Adipose tissue (tissue), 3 donors: Measurements from ENCODE around the gene GPR27. TPM values are rescaled to one million over a fixed set of nuclear protein-coding genes. Genes with fewer than 3 reads are reported as not detected.

Source experiments
- H3K27ac ChIP-seq: one replicate; pipeline ENCODE4 v1.5.1; 2013; ENCODE audit warnings: low read depth, low read length
- WGBS, 3 donors: extraction: QIAGEN DNeasy Blood & Tissue Kit; methylation state at CpG; one replicate each; pipeline ENCODE4 v1.1.7; 2013; 5-methylcytosine and 5-hydroxymethylcytosine counted together
- polyA plus RNA-seq, 3 donors: library from polyadenylated mRNA; stranded (reverse); fragments of 200-250 nt; gene quantifications; one replicate each; pipeline ENCODE4 v1.2.3, GENCODE V29; 2013
- donor health status: healthy with polysubstance abuse.
- donor health status: Bipolar disorder and iron deficiency.
- donor health status: healthy.

GPR27 gene
- polyA plus RNA-seq, 3 donors, result 0.95 to 3.9 (median 3.5) TPM

DNA sequence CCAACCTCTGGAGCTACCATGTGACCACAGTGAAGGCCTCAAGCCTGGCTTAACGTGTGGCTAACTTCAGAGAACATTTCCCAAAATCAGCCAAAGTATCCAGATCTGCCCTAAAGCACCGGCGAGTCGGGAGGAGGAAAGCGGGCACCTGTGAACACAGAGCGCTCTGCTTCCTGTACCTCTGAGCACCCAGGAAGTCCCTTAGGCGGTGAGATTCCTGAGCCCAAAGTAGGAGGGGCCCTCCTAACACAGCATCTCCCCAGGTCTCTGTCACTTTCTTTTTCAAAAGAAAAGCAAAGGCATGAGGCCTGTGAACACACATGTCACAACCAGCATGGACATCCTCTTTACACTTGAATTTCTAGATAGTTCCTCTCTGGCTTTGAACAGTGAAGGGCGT is 27.5 kb upstream of the GPR27 start:
- H3K27ac ChIP-seq, result no peak overlapping the region
- WGBS, 3 donors, result 74 to 88% (median 75%) methylated on average over 8 of the region's 8 CpGs

DNA sequence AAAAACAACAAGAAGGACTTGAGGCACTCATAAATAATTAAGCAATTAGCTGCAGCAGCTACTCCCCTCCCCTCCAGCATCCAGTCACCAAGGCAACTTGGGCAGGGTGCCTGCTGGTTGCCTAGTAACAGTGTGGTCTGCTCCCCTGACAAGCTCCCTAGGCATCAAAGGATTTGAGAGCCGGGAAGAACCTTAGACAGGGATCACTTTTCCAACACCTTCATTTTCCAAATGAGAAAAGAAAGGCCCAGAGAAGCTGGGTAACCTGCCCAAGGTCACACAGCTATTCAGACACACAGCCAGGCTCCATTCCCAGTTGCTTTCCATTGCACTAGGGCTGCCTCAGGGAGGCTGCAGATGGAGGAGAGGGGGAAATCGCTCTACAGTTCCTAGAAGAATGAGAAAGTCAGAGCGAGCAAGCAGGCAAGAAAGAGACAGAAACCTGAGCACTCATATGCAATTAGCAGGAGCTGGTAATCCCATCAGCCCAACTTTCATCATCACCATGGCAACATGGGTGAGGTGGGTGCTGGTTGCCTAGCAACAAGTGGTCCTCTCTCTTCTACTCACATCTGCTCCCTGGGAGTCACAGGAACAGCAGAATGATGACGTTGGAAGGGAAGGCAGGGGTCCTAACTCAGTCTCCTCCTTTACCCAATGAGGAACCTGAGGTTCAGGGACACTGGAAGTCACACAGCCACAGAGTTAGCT is 24.9 kb upstream of the GPR27 start:
- no peak overlapping the region for H3K27ac ChIP-seq

DNA sequence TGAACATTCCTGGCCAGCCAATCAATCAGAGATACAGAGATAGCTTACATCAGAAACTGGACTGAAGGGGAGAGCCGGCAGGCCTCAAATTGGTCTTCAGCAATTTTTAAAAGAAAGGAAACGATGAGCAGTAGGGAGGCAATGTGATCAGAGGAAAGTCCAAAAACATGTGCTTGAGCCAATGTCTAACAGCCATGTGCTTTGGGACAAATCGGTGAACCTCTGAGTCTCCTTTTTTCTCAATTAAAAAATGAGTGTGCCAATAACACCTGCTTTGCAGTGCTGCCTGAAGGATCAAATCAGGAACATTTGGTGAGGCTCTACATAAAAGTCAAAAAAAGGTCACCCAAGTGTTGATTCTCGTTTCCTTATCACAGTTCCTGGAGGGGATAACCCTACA is 21.0 kb upstream of the GPR27 start:
- 79 to 91% (median 88%) methylated on average over 4 of the region's 4 CpGs for WGBS, 3 donors
- H3K27ac ChIP-seq, result no peak overlapping the region

More for the DNA sequence above, 24.9 kb upstream of the GPR27 start:
- WGBS, 3 donors, result 66 to 73% (median 69%) methylated on average over 4 of the region's 4 CpGs

DNA sequence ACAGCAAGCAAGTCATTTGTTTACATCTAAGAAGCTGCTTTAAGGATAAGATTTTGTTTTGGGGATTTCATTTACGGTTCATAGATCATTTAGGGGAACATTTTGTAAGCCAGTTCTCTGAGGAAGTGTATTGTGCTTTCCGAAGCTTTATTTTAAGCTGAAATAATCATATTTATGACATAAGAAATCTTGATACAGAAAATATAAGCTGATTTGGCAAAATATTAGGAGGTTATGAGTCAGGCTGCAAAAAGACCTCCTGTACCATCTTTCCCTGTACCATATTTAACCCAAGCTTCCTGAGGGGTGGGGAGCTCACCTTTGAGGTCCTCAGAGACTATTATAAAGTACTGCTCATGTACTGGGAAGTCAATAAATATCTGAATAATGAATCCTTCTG is 20.3 kb upstream of the GPR27 start:
- H3K27ac ChIP-seq, result no peak overlapping the region
- 88 to 92% (median 91%) methylated on average over 2 of the region's 2 CpGs for WGBS, 3 donors

DNA sequence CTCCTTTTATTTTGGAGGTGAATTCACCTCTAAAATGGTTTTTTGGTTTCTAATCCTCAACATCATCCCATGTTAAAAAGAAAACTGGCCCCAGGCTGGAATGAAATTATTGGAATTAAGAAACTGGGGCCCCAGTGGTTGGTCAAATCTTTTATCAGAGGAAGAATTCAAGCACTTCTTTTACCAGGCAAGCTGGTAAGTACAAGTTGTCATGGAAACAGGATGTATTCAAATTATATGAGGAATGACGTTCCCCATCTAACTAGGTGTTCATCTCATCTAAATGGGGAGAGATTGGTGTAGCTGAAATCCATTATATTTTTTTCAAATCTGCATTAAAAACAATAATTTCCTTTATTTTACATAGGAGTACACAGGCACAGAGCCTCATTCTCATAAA is 18.8 kb upstream of the GPR27 start:
- no peak overlapping the region for H3K27ac ChIP-seq
- 74 to 90% (median 74%) methylated on average over 1 of the region's 1 CpG for WGBS, 3 donors

DNA sequence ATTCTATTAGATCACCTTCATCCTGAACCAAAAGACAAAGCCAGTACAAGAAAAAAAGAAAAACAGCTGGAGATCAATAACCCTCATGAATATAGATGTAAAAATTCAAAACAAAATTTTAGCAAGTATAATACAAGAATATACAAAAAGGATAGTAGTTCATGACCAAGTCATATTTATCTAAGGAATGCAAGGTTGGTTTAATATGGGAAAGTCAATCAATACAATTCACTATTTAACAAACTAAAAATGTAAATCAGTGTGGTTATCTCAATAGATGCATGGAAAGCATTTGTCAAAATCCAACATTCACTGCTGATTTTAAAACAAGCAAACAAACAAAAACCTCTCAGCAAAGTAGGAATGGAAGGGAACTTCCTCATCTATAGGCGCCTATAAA is 11.0 kb upstream of the GPR27 start:
- WGBS, 3 donors, result 96 to 98% (median 97%) methylated on average over 1 of the region's 1 CpG
- no peak overlapping the region for H3K27ac ChIP-seq

DNA sequence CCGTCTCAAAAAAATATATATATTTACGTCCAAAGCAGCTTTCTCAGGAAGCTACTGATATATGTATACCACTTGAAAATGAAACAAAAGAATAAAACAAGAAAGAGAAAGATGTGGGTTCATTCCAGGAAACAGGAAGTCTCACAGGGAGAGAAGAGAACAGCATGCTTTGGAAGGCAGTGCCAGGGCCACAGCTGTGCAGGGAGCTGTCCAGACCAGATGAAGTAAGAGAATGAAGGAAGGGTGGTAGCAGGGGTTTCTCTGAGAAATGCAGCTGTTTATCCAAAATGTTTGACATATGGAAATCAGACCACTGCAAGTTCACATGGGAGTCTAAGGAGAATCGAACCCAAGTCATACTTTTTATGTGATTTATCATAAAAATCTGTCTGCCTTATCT is 8.9 kb upstream of the GPR27 start:
- 84 to 91% (median 91%) methylated on average over 3 of the region's 3 CpGs for WGBS, 3 donors
- no peak overlapping the region for H3K27ac ChIP-seq

DNA sequence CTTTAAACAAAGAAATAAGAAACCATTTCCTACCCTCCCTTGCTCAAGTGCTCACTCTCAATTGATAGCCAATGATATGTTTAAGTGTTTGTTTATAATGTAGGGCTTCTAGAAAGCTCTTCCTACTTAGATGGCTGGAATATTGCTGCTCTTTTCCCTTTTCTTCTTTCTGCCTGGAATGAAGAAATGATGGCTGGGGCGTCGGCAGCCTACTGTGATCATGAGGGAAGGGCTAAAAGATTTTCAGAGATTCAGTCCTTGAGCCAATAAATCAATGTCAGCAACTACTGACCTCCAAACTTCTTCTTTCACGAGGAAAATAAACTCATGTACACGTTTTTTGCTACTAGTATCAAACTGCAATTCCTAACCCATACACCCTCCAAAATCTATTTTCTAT is 2.1 kb upstream of the GPR27 start:
- WGBS, 3 donors, result 88 to 93% (median 89%) methylated on average over 4 of the region's 4 CpGs
- H3K27ac ChIP-seq, result no peak overlapping the region

DNA sequence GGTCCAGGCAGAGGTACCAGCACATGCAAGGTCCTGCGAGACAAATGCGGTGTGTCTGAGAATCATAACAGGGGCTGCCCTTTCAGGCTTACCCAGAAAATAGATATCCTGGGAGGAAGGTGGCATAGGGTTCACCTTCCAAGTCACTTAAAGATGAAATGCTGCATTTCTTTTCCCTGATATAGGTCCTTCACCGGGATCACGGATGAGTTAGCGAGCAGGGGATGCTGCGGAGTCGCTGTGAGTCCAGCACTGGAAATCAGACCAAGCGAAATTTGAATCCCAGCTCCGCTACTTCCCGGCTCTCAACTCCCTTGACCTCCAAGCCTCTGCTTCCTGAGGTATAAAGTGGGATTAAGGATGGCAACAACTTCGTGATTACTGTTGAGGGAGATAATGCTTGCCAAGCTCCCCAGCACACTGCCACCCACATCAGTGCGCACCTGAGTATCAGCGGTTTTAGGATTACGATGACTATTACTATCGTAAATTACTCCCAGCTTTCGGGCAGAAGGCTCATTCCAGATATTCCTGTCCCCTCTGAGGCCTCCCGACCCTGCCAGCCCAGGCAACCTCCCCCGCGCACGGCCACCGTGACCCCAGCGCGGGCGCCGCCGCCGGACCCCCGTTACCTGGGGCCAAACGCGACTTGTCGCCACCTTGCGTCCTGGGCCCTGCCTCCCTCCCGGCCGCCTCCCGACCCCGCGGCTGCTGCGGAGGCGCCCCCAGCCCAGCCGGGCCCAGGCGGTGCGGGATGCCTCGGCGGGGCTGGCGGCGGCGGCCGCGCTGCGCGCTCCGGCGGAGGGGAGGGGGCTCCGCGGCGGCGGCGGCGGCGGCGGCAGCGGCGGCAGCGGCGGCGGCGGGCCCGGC is 589 bp upstream of the GPR27 start:
- 9 to 21% (median 10%) methylated on average over 54 to 68 of the region's 68 CpGs for WGBS, 3 donors
- H3K27ac ChIP-seq, result no peak overlapping the region

DNA sequence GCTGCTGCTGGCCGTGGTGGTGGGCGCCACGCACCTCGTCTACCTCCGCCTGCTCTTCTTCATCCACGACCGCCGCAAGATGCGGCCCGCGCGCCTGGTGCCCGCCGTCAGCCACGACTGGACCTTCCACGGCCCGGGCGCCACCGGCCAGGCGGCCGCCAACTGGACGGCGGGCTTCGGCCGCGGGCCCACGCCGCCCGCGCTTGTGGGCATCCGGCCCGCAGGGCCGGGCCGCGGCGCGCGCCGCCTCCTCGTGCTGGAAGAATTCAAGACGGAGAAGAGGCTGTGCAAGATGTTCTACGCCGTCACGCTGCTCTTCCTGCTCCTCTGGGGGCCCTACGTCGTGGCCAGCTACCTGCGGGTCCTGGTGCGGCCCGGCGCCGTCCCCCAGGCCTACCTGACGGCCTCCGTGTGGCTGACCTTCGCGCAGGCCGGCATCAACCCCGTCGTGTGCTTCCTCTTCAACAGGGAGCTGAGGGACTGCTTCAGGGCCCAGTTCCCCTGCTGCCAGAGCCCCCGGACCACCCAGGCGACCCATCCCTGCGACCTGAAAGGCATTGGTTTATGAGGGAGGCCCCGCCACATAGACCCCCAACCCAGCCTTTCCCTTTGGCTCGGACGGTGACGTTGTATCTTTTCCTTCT is 1.1 kb downstream of the GPR27 start:
- WGBS, 3 donors, result 14 to 17% (median 16%) methylated on average over 53 to 65 of the region's 65 CpGs
- H3K27ac ChIP-seq, result no peak overlapping the region

DNA sequence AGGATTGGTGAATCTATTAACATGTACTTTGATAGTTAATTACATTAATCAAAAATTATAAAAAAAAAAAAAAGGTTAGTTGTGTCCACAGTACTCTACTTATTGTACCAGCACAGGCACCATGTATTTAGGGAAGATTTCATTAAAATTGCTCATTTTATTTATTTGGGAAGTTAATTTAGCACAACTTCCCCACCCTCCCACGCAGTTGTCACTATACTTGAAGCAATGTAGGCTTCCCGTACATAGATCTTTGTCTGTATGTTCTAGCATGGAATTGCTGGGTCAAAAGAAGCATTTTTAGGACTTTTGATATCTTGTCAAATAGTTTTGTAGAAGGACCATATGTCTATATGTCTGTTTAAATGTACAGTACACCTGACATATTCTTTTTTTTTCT is 4.4 kb downstream of the GPR27 start:
- 84 to 90% (median 89%) methylated on average over 2 of the region's 2 CpGs for WGBS, 3 donors
- H3K27ac ChIP-seq, result no peak overlapping the region

DNA sequence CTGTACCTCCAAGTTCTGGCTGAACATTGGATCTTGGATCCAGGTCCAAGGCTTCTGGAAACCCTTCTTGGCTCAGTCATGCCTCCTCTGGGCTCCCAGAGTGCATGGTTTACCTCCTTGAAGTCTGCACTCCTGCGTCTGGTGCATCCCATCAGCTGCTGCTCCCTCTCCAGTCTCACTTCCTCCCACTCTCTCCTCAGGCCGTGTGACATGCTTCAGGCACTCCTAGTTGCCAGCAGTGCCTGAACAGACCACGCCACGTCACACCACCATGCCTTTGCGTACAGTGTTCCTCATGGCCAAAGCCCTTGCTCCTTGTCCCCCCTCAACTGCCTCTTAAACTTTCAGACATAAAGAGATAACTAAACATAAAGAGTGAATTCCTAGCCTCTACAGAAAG is 5.7 kb downstream of the GPR27 start:
- WGBS, 3 donors, result 62 to 84% (median 75%) methylated on average over 5 of the region's 5 CpGs

DNA sequence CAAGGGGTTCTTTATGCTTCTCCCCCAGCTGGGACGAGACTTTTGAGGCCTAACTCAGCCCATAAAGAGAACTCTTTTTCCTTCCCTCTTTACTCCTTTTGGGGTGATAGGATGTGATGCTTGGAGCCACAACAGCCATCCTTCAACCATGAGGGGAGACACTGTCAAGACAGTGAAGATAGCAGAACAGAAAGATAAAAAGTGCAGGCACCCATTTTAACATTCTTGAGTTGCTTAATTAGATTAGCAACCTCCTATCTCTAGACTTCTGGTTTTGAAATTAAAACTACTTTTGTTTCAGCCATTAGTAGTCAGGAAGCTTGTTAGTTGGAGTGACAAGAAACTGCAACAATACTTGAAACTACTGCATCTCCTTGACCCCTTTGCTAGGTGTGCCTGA is 6.5 kb downstream of the GPR27 start:
- H3K27ac ChIP-seq, result no peak overlapping the region
- WGBS, 3 donors, result 79 to 90% (median 84%) methylated on average over 1 of the region's 1 CpG

More for the DNA sequence above, 5.7 kb downstream of the GPR27 start:
- no peak overlapping the region for H3K27ac ChIP-seq

DNA sequence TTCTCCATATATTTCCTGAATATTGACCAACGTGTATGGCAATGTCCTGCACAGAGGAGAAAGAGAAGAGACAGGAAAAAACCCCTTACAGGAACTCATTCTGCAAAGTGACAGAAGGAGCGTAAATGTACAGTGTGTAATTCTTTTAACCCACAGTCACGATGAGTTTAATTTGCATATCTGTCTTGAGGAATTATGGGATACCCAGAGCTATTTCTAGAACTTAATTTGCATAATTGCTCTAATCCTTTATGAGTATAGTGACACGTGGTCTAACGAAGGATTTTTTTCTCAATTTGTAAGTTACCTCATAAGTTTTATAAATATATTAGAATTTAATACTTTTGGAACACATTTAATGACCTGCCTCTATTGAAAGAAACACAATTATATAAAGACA is 9.8 kb downstream of the GPR27 start:
- 61 to 70% (median 62%) methylated on average over 5 of the region's 5 CpGs for WGBS, 3 donors

DNA sequence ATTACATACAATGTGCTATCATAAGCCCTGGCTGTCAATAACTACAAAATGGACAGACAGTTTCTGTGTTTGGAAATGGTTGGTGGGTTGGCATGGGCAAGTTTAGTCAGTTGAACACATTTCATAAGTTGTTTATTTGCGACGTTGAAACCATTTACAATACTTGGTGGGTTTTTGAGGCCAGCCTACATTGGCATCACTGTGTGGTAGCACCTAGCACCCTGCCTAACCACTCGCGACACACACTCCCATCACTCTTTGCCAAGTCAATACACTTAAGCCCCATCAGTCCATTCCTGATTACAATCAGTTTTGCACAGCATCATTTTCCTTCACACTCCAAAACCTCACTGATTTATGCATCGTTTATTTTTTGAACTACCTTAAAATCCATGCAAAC is 17.5 kb downstream of the GPR27 start:
- WGBS, 3 donors, result 65 to 72% (median 69%) methylated on average over 5 of the region's 5 CpGs
- no peak overlapping the region for H3K27ac ChIP-seq

More for the DNA sequence above, 9.8 kb downstream of the GPR27 start:
- no peak overlapping the region for H3K27ac ChIP-seq

DNA sequence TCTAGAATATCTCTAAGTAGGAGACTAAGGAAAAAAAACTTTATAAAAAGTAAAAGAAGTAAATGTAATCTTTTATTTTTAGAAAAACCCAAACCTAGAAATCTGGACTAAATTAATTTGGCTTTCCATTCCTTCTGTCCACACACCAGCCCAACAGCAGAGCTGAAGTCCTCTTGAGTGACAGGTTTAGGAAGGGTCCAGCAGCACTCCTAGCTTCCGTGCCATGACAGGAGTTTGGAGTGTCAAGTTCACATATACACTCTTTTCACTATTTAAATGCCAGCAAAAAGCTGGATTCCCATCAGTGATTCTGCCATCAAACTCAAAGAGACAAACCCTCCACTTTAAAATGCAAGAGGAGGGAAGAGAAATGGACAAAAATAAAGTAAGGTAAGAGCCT is 18.2 kb downstream of the GPR27 start:
- WGBS, 3 donors, result 39 to 66% (median 63%) methylated on average over 1 of the region's 1 CpG
- H3K27ac ChIP-seq, result no peak overlapping the region

DNA sequence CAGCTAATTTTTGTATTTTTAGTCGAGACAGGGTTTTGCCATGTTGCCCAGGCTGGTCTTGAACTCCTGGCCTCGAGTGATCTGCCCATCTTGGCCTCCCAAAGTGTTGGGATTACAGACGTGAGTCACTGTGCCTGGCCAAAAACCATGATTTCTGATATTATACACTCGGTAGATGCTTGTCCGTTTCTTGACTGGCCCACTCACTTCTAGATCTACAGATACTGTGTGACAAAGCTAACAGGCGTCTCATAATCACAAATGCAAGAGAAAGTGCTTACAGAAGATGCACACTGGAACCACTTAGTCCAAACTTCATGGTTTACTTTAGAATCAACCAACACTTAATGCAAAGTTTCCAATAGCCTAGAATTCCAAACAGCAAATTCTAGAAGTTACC is 22.9 kb downstream of the GPR27 start:
- 61 to 81% (median 79%) methylated on average over 6 of the region's 6 CpGs for WGBS, 3 donors
- H3K27ac ChIP-seq, result no peak overlapping the region

DNA sequence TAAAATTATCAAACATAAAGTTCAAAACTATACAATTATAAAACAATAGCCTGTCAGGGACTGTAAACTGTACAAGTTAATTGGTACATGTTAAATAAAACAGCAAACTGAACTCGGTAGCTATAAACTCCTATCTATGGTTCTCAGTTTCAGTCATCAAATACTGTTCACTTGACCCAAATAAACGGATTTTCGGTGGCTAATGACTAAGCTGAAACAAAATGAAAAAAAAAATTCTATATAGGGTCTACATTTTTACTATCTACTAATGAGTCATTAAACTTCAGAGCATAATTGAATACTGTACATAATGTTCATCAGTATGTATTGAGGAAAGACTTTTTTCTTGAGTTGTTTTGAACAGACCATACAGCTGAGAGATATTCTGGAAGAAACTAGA is 24.7 kb downstream of the GPR27 start:
- WGBS, 3 donors, result 76 to 89% (median 81%) methylated on average over 3 of the region's 3 CpGs
- H3K27ac ChIP-seq, result no peak overlapping the region

DNA sequence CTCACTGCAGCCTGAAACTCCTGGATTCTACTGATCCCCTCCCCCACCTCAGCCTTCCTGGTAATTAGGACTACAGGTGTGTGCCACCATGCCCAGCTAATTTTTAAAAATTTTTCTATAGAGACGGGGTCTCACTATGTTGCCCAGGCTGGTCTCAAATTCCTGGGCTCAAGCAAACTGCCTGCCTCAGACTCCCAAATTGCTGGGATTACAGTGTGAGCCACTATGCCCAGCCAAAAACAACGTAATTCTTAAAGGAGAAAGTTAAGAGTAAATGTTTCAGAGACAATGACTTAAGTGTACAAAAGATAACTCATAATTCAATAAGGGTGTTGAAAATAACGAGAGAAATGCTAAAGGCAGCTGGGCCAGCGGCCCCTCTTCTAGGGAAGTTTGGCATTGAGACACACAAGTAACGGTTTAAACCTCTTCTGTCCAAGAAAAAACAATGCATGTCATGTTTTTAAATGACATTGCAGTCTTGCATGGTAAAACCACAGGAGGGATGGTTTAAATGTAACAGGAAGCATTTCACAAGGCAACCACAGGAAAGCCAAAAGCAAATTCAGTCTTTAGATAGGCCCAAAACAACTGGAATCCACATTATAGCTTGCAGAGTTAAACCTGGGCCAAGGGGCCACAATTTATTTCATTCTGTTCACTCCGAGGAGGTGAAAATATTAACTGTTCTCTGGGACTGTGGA is 26.2 kb downstream of the GPR27 start:
- no peak overlapping the region for H3K27ac ChIP-seq
- 52 to 75% (median 58%) methylated on average over 6 of the region's 6 CpGs for WGBS, 3 donors
